HG03342 (cell line): ENCODE data around the gene WDR26.
A peak's percentile ranks its signal among the peaks of the same experiment; 100 is the strongest.
"Not testable (repeated sequence)": the region's sequence is repeated elsewhere in the genome, so short reads cannot be mapped to it uniquely, and the experiment has no call there.

Experiments used
- ATAC-seq: cut with Tn5 transposase; IDR thresholded peaks from one replicate; pipeline ENCODE4 v1.9.1; 2021; ENCODE audit warnings: mild to moderate bottlenecking, moderate library complexity; ENCODE audit not compliant: unreplicated experiment

The WDR26 gene

DNA sequence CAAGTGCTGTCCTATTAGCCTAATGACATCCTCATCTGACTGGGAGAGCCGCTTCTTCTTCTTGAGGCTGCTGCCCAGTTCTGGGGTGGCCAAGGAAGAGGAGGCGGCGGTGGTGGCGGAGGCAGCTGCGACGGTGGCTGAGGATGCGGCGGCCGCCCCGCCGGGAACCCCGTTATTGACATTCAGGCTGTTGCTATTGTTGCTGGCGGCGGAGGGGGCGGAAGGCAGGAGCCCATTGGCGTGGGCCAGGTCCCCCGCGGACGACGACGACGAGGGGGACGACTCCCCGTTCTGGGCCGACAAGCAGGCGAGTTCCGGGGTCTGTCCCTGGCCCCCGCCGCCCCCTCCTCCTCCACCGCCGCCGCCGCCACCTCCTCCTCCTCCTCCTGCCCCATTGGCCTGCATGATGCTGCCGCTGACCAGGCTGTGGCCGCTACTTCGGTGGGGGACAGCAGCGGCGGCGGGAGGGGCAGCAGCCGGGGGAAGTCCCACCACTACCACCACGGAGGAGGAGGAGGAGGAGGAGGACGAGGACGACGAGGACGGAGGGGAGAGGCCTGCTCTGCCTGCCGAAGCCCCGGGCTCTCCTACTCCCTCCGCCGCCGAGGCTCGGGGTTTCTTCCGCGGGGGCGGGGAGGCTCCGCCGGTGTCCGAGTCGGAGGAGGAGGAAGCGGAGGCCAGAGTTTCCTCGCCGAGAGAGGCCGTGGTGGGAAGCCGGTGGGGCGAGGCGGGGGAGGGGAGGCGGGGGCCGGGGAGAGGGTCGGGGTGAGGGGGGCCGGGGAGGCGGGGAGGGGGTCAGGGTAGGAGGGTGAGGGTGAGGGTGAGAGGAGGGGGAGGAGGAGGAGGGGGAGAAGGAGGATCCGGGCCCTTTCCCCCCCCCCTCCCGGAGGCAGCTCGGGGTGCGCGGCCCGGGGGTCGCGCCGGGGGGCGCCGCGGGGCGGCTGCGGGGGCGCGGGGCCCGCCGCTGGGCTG, 610 bp downstream of the WDR26 start:
- peak; percentile 4 for ATAC-seq

DNA sequence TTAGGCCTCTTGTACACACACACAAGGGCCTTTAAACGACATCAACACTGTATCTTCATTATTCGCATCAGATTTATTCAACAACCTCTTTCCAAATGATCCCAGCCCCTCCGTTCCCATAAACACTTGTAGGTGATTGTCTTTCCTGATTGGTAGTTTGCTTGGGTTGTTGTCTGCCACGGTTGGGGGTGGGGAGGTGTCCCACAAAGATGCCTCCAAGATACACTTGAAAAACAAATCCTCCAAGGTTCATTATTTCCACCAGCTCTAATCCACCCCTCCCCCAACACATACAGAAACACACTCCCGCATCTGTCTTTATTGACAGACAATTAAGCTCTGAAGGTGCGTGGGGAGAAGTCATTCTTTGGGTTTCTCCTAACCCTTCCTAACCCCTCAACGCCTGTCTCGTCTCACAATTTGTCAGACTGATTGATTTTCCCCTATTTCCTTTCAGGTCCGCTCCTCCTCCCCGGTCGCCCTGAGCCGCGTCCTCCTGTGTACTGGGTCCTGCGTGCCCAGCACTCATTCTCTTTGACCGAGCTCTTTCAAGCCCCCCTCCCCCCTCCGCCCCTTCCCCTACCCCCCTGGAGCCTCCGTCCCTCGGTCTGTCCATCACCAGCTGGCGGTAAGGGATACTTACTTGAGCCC, 1.4 kb downstream of the WDR26 start:
- ATAC-seq = no peak

DNA sequence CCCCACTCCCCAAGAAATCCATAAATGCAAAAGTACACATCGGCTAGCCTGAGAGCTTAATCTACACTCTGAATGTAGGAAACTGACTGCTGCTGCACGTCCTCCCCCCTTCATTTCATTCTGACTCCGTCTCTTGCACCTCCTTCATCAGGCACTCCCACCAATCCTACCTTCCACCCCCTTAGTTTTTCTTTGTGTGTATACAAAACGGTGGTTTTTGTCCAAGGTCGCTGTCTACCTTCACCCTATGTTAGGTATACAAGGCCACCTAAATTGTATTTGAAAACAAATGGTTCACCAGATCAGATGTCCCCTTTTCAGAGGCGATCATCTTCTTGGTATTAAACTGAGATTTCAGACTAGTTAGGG, 1.9 kb downstream of the WDR26 start:
- ATAC-seq = no peak

DNA sequence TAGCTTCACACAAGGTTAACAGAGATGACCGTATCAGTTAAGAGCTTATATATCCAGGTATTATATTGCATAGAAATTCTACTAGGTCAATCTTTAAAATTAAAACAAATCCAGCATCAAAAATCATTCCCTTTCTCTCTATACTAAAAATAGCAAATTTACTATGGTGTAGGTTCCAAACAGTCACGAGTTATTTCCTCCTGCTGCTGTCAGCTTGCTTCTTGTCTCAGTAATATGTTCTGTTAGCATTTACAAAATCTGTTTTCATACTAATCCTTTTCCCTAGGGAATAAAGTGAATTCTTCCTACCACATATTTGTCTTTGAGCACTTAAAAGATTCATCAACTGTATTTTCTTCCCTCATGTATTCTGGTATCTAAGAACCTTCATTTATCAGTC, 2.5 kb downstream of the WDR26 start:
- no peak for ATAC-seq

DNA sequence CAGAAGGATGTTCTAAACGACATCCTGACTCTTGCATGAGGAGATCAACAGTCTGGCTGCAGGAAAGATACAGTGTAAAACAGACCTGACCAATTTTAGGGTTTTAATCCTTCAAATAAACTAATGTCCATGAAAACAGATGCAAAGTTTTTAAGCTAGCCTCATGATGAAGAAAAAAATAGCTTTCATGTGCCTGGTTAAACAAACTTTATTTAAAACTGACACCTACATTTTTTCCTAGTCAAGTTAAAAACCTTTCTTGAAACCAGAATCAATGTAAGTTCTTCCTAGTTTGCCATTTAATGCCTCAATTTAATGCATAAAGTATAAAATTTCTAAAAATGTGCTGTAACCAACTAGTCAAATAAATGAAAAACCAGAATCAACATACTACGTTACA, 2.9 kb downstream of the WDR26 start:
- ATAC-seq = no peak

DNA sequence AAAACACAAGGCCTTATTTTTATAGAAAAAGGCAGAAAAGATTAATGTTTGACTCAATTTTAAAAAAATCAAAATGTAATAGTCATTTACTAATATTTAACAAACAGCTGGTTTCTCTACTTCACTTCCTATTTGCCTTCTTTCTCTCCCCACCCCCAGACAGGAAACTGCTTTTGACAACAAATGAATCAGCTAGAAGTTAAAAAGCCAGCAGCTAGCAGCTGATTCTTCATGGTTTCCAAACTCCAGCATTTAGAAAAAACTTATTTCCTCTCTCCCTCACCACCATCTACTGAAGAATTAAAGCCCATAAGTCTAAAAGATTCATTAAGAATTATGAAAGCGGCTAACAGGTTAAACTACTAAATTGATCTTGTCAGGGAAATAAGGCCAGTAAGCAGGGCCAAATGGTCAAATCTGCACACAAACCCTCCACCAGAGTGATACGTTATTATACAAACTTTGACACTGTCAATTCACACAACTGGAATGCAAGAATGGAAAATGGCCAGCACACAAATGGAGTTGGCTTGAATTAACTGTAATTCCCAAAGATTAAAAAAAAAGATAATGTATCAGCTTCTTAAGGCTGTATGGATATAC, 4.0 kb downstream of the WDR26 start:
- no peak for ATAC-seq

DNA sequence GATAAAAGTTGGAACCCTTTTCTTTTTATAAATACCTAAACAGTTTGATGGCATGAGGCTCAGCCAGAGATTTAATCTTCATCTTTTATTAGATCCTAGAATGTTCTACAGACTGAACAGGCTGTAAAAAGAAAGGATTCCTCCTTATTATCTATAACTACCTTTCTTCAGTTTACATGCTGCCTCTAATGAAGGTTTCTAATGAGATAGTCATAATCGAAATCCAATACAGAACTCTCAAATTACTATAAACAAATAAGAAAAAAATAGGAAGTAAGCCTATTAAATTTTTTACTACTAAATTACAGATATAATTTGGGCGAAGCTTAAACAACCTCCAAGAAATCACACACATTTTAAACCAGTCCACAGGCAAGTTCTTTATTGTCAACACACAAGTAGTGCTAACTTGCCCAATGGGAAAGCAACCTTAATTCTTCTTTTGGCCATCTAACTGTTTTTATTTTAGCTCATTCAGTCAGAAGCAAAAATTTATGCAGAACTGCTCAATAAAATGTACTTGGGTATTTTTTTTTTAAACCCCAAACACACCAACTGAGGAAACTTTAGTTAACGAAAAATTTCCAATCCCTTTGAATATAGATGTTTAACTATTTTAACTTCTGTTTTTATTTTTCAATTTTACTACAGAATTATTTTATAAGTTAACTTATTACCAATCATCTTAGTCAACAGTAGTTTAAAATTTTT, 4.8 kb downstream of the WDR26 start:
- no peak for ATAC-seq

DNA sequence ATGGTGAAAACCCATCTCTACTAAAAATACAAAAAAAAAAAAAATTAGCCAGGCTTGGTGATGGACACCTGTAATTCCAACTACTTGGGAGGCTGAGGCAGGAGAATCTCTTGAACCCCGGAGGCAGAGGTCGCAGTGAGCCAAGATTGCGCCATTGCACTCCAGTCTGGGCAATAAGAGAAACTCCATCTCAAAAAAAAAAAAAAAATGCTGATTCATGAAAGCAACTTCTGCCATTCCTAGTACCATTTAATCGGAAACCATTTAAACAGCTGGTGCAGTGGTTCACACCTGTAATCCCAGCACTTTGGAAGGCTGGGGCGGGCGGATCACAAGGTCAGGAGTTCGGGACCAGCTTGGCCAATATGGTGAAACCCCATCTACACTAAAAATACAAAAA, 5.9 kb downstream of the WDR26 start:
- ATAC-seq = not testable (repeated sequence)

DNA sequence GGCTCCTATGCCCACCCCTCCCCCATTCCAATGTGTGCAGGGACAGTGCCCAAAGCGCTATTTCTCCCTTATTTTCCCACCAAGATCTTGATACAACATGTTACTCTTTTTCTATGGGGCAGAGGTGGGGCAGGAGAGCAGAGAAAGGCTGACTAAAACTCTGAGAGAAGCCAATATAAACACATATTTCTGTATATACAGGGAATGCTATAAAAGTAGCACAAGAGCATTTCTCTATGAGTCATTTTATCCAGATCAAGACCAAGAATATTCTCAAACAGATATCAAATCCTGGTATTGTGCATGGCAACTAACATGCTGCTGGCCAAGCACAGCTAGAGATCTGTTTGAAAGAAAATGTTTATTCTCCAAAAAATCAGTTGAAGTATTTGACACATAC, 7.3 kb downstream of the WDR26 start:
- ATAC-seq = no peak

DNA sequence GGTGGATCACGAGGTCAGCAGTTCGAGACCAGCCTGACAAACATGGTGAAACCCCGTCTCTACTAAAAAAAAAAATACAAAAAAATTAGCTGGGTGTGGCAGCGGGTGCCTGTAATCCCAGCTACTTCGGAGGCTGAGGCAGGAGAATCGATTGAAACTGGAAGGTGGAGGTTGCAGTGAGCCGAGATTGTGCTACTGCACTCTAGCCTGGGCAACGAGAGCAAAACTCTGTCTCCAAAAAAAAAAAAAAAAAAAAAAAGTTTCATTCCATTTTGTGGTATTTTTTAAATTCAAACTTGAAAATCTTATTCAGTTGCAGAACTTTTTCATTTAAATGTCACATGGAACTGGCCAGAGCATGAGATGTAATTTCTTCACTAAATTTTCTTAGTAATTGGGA, 7.7 kb downstream of the WDR26 start:
- ATAC-seq = not testable (repeated sequence)

DNA sequence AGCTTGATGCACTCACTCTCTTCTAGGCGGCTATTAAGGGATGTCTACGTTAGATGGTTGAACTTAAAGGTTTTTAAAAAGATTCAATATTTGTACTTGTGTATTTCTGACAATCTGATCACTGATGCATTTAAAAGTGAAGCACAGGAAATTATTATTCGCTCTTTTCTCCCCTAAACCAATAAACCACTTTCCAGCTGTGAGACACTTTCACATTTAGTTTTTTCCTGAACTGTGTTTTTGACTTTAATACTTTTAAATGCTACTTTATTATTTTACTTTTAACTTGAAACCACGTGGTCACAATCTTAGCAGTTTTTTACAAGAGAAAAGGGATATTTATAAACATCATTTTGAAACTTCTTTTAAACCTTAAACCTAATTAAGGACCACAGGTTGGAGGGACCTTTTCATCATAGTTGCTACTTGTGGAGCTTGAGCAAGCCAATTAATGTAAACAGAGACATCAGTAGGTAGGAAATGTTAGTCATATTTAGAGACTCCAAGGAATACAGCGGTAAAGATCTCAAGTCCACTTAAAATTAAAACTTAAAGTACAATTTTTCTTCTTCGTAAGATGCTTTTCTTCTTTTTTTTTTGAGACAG, 9.2 kb downstream of the WDR26 start:
- ATAC-seq = no peak

DNA sequence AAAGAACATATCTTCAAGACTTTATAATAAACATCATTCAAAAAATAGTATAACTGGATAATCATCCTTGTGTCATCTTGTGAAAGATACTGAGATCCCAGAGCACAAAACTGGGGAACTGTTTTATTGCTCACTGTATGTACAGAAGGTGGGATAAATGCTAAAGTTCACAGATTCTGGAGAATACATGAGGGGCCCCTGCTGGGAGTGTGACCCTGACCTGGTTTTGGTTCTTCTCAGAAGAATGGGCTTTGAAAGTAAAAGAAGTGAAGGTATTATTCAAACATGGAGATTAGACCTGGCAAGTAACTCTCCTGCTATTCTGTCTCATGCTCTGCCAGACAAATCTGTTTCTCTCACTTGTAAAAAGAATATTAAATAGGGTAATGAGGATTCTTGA, 14.5 kb downstream of the WDR26 start:
- no peak for ATAC-seq

DNA sequence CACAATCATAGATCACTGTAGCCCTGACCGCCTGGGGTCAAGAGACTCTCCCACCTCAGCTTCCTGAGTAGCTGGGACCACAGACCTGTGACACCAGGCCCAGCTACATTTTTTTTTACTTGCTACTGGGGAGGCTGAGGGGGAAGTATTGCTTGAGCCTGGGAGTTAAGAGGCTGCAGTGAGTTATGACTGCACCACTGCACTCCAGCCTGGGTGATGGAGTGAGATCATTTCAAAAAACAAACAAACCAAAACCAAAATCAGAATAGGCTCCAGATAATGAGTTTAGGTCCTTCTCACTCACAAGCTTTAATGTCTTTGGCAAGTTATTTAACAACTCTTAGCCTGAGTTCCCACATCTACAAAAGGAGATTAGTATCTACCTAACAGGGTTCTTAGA, 22.8 kb downstream of the WDR26 start:
- no peak for ATAC-seq

DNA sequence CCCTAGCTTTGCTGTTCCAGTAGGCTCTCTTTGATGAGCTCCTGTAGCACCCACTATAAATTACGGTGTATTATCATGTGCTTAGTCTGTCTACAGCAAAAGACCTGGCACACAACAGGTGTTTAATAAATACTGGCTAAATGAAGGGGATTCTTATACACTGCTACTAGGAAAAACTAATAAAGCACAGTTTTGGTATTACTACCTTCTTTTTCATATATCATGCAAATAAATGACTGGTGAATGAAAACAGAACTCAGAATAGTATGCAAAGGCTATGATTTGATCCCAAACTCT, 26.4 kb downstream of the WDR26 start:
- ATAC-seq = no peak

DNA sequence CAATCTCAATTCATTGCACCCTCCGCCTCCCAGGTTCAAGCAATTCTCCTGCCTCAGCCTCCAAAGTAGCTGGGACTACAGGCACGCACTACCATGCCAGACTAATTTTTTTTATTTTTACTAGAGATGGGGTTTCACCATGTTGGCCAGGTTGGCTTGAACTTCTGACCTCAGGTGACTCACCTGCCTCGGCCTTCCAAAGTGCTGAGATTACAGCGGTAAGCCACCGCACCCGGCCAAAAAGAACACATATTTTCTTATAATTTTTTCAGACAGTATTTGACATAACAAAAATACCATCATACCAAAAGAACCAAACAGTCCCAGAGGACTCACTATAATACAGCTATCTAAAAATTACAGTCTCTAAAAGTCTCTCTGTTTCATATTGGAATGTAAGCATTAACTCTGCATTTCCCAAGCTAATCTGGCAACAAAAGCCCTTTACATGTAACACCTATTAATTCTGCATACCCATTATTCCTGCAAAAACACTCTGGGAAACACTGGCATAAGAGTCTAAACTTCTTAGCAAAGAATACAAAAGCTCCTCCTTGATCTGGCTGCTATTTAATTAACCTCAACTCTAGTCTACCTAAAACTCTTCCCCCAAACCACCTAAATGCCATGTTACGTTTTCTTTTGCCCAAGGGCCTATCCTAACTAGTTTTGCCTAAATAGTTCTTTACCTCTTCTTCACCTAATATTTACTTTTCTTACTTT, 26.9 kb downstream of the WDR26 start:
- ATAC-seq = no peak

DNA sequence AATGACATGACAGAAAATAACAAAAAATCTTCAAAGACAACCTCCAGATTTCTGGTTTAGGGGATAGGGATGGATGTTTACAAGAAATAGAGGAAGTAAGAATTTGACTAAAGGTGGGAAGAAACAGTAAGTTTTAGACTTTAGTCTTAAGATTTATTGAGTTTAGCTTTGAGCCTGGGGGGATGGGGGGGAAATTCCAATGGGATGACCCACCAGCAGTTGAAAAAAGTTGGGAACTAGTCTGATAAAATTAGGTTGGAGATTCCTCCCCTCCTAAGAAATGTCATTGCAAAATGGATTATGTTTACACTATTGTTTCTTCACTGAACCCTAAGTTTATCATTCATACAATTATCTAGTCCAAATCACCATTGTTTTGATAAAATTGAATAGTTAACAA, 28.4 kb downstream of the WDR26 start:
- ATAC-seq = no peak

DNA sequence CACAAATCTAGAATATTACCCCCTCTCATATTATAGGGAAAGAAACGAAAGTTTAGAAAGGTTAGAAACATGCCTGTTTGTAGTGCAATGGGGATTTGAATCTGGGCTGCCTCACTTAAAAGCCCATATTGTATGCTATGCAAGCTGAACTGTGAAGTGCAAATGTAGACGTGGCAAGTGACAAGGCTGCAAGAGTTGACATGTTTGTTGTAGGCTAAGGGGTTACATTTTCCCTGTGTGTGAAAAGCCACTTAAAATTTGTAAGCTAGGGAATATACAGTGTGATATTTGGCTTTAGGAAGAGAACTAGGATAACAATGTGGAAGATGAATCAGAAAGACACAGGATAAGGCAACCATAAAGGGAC, 29.0 kb downstream of the WDR26 start:
- no peak for ATAC-seq

DNA sequence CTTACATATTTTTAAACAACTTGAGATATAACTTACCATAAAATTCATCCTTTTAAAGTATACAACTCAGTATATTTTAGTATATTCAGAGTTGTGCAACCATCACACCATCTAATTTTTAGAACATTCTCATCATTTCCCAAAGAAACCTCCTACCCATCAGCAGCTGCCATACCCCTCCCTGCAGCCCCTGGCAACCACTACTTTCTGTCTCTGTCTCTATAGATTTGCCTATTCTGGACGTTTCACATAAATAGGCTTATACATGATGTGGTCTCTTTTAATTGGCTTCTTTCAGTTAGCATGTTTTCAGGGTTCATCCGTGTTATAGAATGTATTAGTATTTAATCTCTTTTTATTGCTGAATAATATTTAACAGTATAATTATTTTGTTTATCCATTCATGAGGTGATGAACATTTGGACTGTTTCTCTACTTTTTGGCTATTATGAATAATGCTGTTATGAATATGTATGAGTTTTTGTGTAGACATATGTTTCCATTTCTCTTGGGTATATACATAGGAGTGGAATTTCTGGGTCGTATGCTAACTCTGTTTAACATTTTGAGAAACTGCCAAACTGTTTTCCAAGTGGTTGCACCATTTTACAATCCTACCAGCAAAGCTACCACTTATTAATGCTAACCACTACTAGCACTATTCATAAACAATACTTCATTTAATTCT, 29.5 kb downstream of the WDR26 start:
- ATAC-seq = no peak

DNA sequence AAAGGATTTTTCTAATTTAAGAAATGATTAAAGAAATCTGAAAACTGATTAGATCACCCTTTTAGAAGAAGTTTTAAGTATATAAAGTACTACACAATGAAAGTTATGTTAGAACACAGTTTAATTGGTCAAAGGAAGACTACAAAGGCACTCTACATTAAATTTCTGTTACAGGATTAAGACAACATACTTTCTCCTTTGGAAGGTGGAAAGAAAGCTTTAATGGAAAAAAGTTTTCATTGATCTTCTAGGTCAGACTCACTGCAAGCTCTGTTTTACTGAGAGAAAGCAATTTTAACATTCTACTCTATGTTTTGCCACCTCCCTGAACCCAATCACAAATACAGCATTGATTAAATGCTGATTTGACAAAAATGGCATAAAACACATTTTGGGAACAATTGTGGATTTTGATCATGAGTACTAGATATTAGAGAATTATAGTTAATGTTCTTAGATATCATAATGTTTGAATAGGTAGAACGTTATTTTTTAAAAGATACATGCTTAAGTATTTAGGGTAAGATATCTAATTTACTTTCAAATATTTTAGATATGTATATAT, 32.0 kb downstream of the WDR26 start:
- ATAC-seq = no peak

DNA sequence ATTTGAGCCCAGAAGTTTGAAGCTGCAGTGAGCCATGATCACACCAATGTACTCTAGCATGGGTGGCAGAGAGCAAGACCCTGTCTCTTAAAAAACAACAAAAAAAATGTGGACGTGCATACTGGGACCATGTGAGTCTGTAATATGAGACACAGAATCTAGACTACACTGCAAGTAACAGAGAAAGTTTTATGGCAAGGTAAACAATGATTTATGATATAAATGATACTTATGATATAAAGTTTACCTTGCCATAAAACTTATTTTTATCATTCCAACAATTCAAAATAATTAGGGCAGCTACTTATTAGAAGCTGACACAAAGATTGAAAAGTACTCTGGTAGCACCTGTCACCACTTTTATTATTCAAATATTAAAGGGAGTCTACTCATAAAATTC, 34.7 kb downstream of the WDR26 start:
- no peak for ATAC-seq
